HCT116 (cell line): ENCODE results near the gene PCBP3. TPM values are rescaled to one million over a fixed set of nuclear protein-coding genes. Genes with fewer than 3 reads are reported as not detected.

Experiments used
- ATAC-seq: fragments of 200-7000 bp; cut with Tn5 transposase; 2 replicates; pipeline ENCODE4 v1.9.1; 2020; ENCODE audit warnings: mild to moderate bottlenecking, moderate library complexity
- BruUV-seq: library from RNA; stranded (reverse); fragments of 400-500 nt; replicated peaks from 2 replicates; lab custom pipeline; 2021; lab: Mats Ljungman, UMichigan
- CTCF ChIA-PET: fragments of 300-600 bp; sonication (Branson Sonifier 250); formaldehyde crosslinking; loops from one replicate; lab custom pipeline; 2021; ENCODE audit warnings: antibody characterized with exemption; lab: Charles Lee
- POLR2A ChIA-PET: fragments of 300-600, 350-600 bp; sonication (Branson Sonifier 250); formaldehyde crosslinking; loops from one replicate; lab custom pipeline; 2021; ENCODE audit warnings: antibody characterized with exemption; lab: Charles Lee
- RAD21 ChIA-PET, 2 experiments: fragments of 300-600 bp; sonication (Branson Sonifier 250); formaldehyde crosslinking; loops; one replicate each; lab custom pipeline; 2023; ENCODE audit warnings: low total read pairs in 2 of 2; ENCODE audit not compliant: uncharacterized antibody in 2 of 2, unreplicated experiment in 2 of 2, low non-redundant PET in 1 of 2; lab: Charles Lee
- DNase-seq: peaks from one replicate; pipeline ENCODE4 v3.0.0-alpha.2; 2010; ENCODE audit warnings: low read depth, low spot score
- H2AFZ ChIP-seq: fragments of 200-600 bp; shearing (Covaris generic), sonication (generic); 2 replicates; pipeline ENCODE4 v1.6.1; 2017; ENCODE audit warnings: low read depth, mixed run types, mixed read lengths, antibody characterized with exemption, low read length; ENCODE audit not compliant: poor library complexity, severe bottlenecking
- H3K27ac ChIP-seq: 2 replicates; pipeline ENCODE4 v1.5.1; 2012; ENCODE audit warnings: low read depth, low read length
- H3K27me3 ChIP-seq: fragments of 200-600 bp; sonication (generic); 2 replicates; pipeline ENCODE4 v1.6.1; 2016; ENCODE audit warnings: mixed run types, low read length, mixed read lengths; ENCODE audit not compliant: insufficient read depth
- H3K36me3 ChIP-seq, 2 experiments: fragments of 200-500 bp in 1 of 2; fragments of 200-600 bp in 1 of 2; sonication (Bioruptor generic) in 1 of 2; sonication (generic) in 1 of 2; 2 replicates each; pipeline versions ENCODE4 v1.5.1 to v1.6.1; 2014 to 2016; ENCODE audit warnings: low read length in 2 of 2, inconsistent platforms in 1 of 2, mixed read lengths in 1 of 2, mixed run types in 1 of 2; ENCODE audit not compliant: insufficient read depth in 2 of 2, control insufficient read depth in 1 of 2
- H3K4me1 ChIP-seq, 2 experiments: fragments of 200-600 bp in 1 of 2; sonication (generic) in 1 of 2; 2 replicates each; pipeline versions ENCODE4 v1.5.1 to v1.6.1; 2012 to 2017; ENCODE audit warnings: low read length in 2 of 2, inconsistent platforms in 1 of 2, mild to moderate bottlenecking in 1 of 2, mixed read lengths in 1 of 2, mixed run types in 1 of 2, moderate library complexity in 1 of 2; ENCODE audit not compliant: insufficient read depth in 2 of 2, control insufficient read depth in 1 of 2
- H3K4me2 ChIP-seq: fragments of 200-600 bp; sonication (generic); 2 replicates; pipeline ENCODE4 v1.6.1; 2017; ENCODE audit warnings: mixed run types, low read length, mixed read lengths
- H3K4me3 ChIP-seq, 2 experiments: fragments of 200-600 bp in 1 of 2; sonication (generic) in 1 of 2; replicated peaks in 1 of 2; 2 replicates each; pipeline ENCODE4 v1.5.1; 2011 to 2016; ENCODE audit warnings: low read length in 2 of 2, control low read depth in 1 of 2, low read depth in 1 of 2, mild to moderate bottlenecking in 1 of 2, mixed read lengths in 1 of 2, mixed run types in 1 of 2
- H3K79me2 ChIP-seq: fragments of 200-600 bp; sonication (generic); 2 replicates; pipeline ENCODE4 v1.6.1; 2017; ENCODE audit warnings: mild to moderate bottlenecking, mixed run types, low read length, moderate library complexity, mixed read lengths; ENCODE audit not compliant: insufficient read depth
- H3K9ac ChIP-seq: fragments of 200-600 bp; sonication (generic); 2 replicates; pipeline ENCODE4 v1.6.1; 2016; ENCODE audit warnings: low read length, mixed read lengths
- H3K9me2 ChIP-seq: fragments of 200-600 bp; sonication (generic), shearing (Covaris generic); 2 replicates; pipeline ENCODE4 v1.6.1; 2017; ENCODE audit warnings: mixed run types, mild to moderate bottlenecking, moderate library complexity; ENCODE audit not compliant: insufficient read depth
- H3K9me3 ChIP-seq, 2 experiments: fragments of 200-500 bp in 1 of 2; fragments of 200-600 bp in 1 of 2; sonication (Bioruptor generic) in 1 of 2; sonication (generic) in 1 of 2; 2 replicates each; pipeline ENCODE4 v1.6.1; 2014 to 2017; ENCODE audit warnings: low read length in 2 of 2, mixed read lengths in 2 of 2, inconsistent platforms in 1 of 2, low read depth in 1 of 2, mild to moderate bottlenecking in 1 of 2, mixed run types in 1 of 2, moderate library complexity in 1 of 2; ENCODE audit not compliant: control insufficient read depth in 1 of 2, insufficient read depth in 1 of 2
- H4K20me1 ChIP-seq: fragments of 200-600 bp; sonication (generic), shearing (Covaris generic); 2 replicates; pipeline ENCODE4 v1.6.1; 2017; ENCODE audit warnings: mixed run types, mild to moderate bottlenecking, moderate library complexity; ENCODE audit not compliant: insufficient read depth
- ELF1 ChIP-seq: IDR thresholded peaks from 2 replicates; pipeline ENCODE4 v1.6.1; 2012; ENCODE audit warnings: low read depth, borderline replicate concordance
- EZH2phosphoT487 ChIP-seq: fragments of 200-600 bp; IDR thresholded peaks from 2 replicates; pipeline ENCODE4 v1.6.1; 2018; ENCODE audit warnings: antibody characterized with exemption, borderline replicate concordance
- SP1 ChIP-seq: IDR thresholded peaks from 2 replicates; pipeline ENCODE4 v1.6.1; 2012; ENCODE audit warnings: low read depth
- SRF ChIP-seq: IDR thresholded peaks from 2 replicates; pipeline ENCODE4 v1.6.1; 2012; ENCODE audit warnings: low read depth
- ZFX ChIP-seq: fragments of 450-650 bp; IDR thresholded peaks from 2 replicates; pipeline ENCODE4 v1.6.1; 2017
- intact Hi-C: fragments of 100-400 bp; cut with micrococcal nuclease; formaldehyde crosslinking; loops from 2 replicates; pipeline ENCODE4 v1.10.0; 2022
- total RNA-seq: library from RNA; stranded (reverse); gene quantifications from one replicate; pipeline ENCODE4 v1.2.1, GENCODE V29; 2021; ENCODE audit not compliant: unreplicated experiment
- TF ChIP-seq, protein P1 (sequence below), 3 experiments: fragments of 200-600 bp in 1 of 3; sonication (generic) in 1 of 3; IDR thresholded peaks in 2 of 3; conservative IDR thresholded peaks in 1 of 3; 2 replicates each; pipeline ENCODE4 v1.5.1; 2012 to 2017; ENCODE audit warnings: low read depth in 2 of 3, low read length in 2 of 3, antibody characterized with exemption in 1 of 3, borderline replicate concordance in 1 of 3, control low read depth in 1 of 3, mild to moderate bottlenecking in 1 of 3, mixed read lengths in 1 of 3, mixed run types in 1 of 3, moderate library complexity in 1 of 3; ENCODE audit not compliant: insufficient read depth in 1 of 3
- TF ChIP-seq, protein P2 (sequence below): IDR thresholded peaks from 2 replicates; pipeline ENCODE4 v1.6.1; 2012
- TF ChIP-seq, protein P3 (sequence below): IDR thresholded peaks from 2 replicates; pipeline ENCODE4 v1.6.1; 2011; ENCODE audit warnings: mild to moderate bottlenecking, low read length, moderate library complexity; ENCODE audit not compliant: insufficient replicate concordance; ENCODE audit errors: extremely low read depth

Gene PCBP3
- total RNA-seq, 1 experiment from 2014 or later: 3.1 TPM

DNA sequence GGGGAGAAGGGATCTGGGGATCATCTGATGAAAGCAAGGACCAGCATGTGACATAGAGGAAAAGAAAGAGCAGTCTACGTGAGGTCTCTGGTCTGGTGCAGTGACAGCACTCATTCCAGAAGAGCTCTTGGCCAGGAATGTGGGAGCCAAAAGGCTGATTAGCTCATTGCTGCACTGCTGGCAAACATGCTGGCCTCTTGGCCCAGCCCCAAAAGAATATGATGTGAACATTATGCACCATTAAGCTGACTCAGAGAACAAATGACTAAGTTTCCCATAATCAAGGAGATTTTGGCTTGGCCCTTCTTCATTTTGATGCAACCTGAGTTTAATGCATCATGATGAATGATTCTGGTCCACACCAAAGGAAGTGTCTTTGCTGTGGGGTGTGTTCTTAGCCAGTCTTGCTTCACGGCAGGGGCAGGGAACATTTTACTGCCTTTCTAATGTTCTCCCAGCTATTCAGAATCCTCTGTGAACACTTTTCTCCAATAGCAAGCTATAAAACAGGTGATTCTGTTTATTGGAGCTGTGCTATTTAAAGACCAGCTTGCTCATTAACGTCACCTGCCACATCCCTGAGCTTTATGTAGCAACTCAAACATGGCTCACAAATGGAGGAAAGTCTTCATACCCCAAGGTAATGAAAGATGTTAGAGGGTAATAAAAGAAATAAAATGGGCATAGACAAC, 55.1 kb downstream of the PCBP3 start:
- no peaks in the 10 kb centered on the region for H3K9me3 ChIP-seq
- H2AFZ ChIP-seq: no peak overlapping the region
- H3K4me3 ChIP-seq: no peak overlapping the region
- H3K4me2 ChIP-seq: no peak overlapping the region
- no peaks in the 10 kb centered on the region for H3K4me1 ChIP-seq
- TF ChIP-seq EZH2phosphoT487 (no peak), ZFX (no peak), SRF (no peak), SP1 (no peak), ELF1 (no peak)
- TF ChIP-seq, protein P1, sequence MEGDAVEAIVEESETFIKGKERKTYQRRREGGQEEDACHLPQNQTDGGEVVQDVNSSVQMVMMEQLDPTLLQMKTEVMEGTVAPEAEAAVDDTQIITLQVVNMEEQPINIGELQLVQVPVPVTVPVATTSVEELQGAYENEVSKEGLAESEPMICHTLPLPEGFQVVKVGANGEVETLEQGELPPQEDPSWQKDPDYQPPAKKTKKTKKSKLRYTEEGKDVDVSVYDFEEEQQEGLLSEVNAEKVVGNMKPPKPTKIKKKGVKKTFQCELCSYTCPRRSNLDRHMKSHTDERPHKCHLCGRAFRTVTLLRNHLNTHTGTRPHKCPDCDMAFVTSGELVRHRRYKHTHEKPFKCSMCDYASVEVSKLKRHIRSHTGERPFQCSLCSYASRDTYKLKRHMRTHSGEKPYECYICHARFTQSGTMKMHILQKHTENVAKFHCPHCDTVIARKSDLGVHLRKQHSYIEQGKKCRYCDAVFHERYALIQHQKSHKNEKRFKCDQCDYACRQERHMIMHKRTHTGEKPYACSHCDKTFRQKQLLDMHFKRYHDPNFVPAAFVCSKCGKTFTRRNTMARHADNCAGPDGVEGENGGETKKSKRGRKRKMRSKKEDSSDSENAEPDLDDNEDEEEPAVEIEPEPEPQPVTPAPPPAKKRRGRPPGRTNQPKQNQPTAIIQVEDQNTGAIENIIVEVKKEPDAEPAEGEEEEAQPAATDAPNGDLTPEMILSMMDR (IDR thresholded peaks at IDR 0.05 in 2 of 3, conservative IDR thresholded peaks at IDR 0.05 in 1 of 3; ENCODE audit: borderline replicate concordance in 1 of 3, insufficient read depth in 1 of 3, low read depth in 2 of 3, low read length in 2 of 3): no peak
- TF ChIP-seq, protein P2, sequence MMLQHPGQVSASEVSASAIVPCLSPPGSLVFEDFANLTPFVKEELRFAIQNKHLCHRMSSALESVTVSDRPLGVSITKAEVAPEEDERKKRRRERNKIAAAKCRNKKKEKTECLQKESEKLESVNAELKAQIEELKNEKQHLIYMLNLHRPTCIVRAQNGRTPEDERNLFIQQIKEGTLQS: no peak
- TF ChIP-seq, protein P3, sequence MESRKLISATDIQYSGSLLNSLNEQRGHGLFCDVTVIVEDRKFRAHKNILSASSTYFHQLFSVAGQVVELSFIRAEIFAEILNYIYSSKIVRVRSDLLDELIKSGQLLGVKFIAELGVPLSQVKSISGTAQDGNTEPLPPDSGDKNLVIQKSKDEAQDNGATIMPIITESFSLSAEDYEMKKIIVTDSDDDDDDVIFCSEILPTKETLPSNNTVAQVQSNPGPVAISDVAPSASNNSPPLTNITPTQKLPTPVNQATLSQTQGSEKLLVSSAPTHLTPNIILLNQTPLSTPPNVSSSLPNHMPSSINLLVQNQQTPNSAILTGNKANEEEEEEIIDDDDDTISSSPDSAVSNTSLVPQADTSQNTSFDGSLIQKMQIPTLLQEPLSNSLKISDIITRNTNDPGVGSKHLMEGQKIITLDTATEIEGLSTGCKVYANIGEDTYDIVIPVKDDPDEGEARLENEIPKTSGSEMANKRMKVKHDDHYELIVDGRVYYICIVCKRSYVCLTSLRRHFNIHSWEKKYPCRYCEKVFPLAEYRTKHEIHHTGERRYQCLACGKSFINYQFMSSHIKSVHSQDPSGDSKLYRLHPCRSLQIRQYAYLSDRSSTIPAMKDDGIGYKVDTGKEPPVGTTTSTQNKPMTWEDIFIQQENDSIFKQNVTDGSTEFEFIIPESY: no peak
- TF ChIP-seq, all 23 proteins: peak for 0
- no peak overlapping the region for H3K27ac ChIP-seq
- no peaks in the 10 kb centered on the region for H4K20me1 ChIP-seq
- peaks cover 25% of the 10 kb centered on the region for H3K27me3 ChIP-seq
- no TSS peak for BruUV-seq
- POLR2A ChIA-PET: no interaction called here
- CTCF ChIA-PET: no interaction called here
- RAD21 ChIA-PET: no interaction called here
- no peak for ATAC-seq
- H3K36me3 ChIP-seq: no peaks in the 10 kb centered on the region
- no peaks in the 10 kb centered on the region for H3K9me2 ChIP-seq
- DNase-seq: no peak
- no peak overlapping the region for H3K9ac ChIP-seq
- intact Hi-C loops: no loop called here
- H3K79me2 ChIP-seq: no peaks in the 10 kb centered on the region
